Pericardium fibroblast (primary cell): Measurements from ENCODE around the gene C12orf57. TPM values are rescaled to one million over a fixed set of nuclear protein-coding genes. Genes with fewer than 3 reads are reported as not detected.

Experiments
- total RNA-seq: library from RNA; depleted of rRNA; stranded (reverse); fragments of >200 nt; gene quantifications from 2 replicates; pipeline ENCODE4 v1.2.3, GENCODE V29; 2015

C12orf57 gene, protein sequence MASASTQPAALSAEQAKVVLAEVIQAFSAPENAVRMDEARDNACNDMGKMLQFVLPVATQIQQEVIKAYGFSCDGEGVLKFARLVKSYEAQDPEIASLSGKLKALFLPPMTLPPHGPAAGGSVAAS
- 344 and 451 TPM in 2 replicates for total RNA-seq

DNA sequence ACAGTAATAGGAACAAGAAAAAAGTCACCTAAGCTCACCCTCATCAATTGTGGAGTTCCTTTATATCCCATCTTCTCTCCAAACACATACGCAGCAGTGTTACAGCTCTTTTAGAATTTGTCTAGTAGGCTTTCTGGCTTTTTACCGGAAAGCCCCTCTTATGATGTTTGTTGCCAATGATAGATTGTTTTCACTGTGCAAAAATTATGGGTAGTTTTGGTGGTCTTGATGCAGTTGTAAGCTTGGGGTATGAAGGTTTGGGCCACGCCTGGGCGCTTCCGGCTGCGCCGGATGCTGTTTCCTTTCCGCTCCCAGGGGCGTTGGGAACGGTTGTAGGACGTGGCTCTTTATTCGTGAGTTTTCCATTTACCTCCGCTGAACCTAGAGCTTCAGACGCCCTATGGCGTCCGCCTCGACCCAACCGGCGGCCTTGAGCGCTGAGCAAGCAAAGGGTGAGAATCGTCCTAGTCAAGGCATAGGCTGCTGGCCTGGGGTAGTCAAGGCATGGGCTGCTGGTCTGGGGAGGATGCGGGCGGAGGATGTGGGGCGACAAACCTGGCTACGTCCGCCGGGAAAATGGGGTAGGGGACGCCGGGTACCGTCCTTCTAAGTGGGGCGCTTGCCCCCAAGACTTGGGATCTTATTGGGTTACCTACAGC is at the start of gene C12orf57, which contains the start of gene RNU7-1:
C12orf57 (plus strand) TSS at position 301 of the 659 bp plus-strand sequence; CDS start at position 401, 100 bp downstream.
RNU7-1 (plus strand) TSS at position 95 of the 659 bp plus-strand sequence.

DNA sequence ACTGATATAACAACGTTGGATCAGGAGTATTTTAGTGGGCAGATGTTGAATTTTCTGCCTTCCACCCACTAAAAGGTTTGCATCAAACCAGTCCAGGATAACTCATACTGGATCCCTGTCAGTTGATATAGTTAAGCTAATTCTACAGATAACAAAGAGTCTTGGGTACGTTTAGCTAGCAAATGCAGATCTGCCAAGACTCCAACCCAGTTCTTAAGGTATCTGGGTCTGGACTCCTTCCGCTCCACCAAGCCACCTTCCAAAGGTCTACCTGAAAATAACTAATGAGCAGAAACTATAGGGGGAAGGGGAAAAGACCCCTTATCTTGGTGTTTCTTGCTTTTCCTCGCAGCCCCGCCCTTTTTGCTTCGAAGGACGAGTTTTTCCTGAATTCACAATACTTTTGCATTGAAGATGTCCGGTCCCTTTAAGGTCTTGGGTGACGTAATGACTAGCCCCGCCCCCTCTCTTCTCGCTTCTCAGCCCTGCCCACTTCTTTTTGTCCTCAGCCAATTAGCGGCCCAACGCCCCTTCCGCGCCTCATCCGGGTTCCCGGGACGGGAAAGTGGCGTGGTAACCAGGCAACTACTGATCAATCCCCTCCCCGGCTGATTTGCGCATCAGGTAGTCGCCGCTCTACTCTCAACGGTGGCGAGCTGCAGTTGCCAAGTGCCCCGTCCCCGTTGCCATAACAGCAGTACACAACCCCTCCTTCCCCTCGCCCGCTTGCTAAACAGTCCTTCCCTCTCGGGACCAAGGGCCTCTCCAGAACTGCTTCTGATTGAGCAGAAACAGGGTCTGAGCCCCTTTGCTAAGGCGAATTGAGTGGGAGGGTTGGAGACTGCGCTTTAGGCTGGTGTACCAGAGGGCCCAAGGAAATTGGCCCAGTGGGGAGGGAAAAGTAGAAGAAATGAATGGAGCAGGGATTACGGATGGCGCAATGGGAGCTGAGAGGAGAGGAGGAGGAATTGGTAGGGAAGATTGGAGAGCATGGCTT is 39.2 kb upstream of the C12orf57 start, which contains the start of gene LRRC23:
LRRC23 (plus strand) TSS at position 543 of the 997 bp plus-strand sequence. CDS start 812 bp downstream, outside the sequence.

DNA sequence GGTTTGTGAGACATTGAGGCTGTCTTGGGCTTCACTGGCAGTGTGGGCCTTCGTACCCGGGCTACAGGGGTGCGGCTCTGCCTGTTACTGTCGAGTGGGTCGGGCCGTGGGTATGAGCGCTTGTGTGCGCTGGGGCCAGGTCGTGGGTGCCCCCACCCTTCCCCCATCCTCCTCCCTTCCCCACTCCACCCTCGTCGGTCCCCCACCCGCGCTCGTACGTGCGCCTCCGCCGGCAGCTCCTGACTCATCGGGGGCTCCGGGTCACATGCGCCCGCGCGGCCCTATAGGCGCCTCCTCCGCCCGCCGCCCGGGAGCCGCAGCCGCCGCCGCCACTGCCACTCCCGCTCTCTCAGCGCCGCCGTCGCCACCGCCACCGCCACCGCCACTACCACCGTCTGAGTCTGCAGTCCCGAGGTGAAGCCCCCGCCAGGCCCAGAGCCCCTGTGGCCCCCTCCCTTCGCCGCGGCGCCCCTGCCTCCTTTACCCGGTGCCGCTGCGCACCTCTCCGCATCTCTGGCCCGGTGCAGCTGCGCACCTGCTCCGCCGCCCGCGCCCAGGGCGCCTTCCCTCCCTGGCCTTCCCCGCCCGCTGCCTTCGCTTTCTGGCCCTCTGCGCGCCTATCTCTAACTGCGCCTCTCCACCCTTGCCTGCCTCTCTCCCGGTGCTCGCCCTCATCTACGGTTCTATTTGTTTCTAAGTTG is 29.4 kb upstream of the C12orf57 start, which contains the start of gene ENO2:
ENO2 (plus strand) TSS at position 335 of the 701 bp plus-strand sequence. CDS start 1,253 bp downstream, outside the sequence.

DNA sequence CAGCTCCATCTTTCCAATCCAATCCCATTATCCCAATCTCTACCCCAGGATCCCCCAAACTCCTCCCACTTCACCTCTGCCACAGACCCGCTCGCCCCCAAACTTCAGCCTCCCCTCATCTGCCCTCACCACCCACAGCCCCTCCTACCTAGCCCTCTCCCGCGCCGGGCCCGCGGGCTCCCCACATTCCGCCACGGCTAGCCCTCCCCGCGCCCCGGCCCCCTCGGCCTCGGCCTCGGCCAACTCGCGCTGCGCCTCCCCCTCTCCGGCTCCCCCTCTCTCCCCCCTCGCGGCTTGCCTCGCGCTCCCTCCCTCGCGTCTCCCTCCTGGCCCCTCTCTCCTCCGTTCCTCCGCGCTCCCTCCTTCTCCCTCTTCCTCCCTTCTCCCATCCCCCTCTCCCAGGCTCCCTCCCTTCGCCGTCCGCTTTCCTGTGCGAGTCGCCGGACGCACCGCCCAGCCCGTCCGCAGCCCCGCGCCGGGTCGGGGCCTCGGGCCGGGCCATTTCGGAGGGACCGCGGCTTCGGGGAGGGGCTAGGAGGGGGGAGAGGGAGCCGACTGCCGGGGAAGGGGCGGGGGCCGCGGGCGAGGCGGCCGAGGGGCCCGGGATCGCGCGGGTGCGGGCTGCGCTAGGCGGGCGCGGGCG is 16.3 kb upstream of the C12orf57 start, which contains the start of gene ATN1:
ATN1 (plus strand) TSS at position 581 of the 643 bp plus-strand sequence. CDS start 6,043 bp downstream, outside the sequence.

DNA sequence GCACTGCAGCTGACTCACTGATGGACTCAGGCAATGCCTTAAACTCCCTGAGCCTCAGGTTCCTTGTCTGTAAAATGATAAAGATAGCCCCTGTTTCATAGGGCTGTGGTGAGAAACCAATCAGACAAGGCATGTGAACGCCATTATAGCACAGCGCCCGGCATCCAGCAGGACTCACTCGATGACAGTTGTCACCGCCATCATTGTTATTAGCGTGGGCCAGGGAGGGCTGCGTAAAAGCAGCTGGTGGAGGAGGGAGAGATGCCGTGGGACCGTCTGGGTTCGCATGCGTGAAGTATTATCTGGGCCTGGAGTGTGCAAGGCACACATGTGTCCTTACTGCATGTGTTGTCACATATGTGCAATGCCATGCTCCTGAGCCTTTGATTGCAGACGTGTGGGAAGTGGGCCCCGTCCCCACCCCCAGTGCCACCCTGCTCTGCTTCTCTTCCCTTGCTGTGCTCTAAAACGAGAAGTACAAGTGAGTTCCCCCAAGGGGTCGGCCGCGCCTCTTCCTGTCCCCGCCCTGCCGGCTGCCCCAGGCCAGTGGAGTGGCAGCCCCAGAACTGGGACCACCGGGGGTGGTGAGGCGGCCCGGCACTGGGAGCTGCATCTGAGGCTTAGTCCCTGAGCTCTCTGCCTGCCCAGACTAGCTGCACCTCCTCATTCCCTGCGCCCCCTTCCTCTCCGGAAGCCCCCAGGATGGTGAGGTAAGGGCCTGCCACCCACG is 7.2 kb downstream of the C12orf57 start, which contains the start of gene PTPN6:
PTPN6 (plus strand) TSS at position 546 of the 730 bp plus-strand sequence; CDS start at position 703, 157 bp downstream.

Other genes with a start within 250 kb of the C12orf57 start
- 0.12 TPM in 1 of 2 replicates, not detected in the other for gene PIANP, start 243.2 kb upstream of the C12orf57 start, total RNA-seq
- gene COPS7A, start 220.0 kb upstream of the C12orf57 start, total RNA-seq: 83.1 and 88.8 TPM in 2 replicates
- gene MLF2, start 190.9 kb upstream of the C12orf57 start, total RNA-seq: 178 and 186 TPM in 2 replicates
- 212 and 239 TPM in 2 replicates for gene PTMS, start 177.7 kb upstream of the C12orf57 start, total RNA-seq
- gene LAG3, start 171.5 kb upstream of the C12orf57 start, total RNA-seq: 0.43 TPM in 1 of 2 replicates, not detected in the other
- gene CD4, start 154.5 kb upstream of the C12orf57 start, total RNA-seq: 0.35 and 0.60 TPM in 2 replicates
- gene GPR162, start 122.2 kb upstream of the C12orf57 start, total RNA-seq: 3.7 and 5.6 TPM in 2 replicates
- gene P3H3, start 115.6 kb upstream of the C12orf57 start, total RNA-seq: 43.3 and 62.4 TPM in 2 replicates
- gene GNB3, start 103.1 kb upstream of the C12orf57 start, total RNA-seq: 0.35 and 1.1 TPM in 2 replicates
- gene CDCA3, start 92.7 kb upstream of the C12orf57 start, total RNA-seq: 1.0 and 2.6 TPM in 2 replicates
- 39.8 and 51.8 TPM in 2 replicates for gene USP5, start 91.9 kb upstream of the C12orf57 start, total RNA-seq
- gene TPI1, start 76.5 kb upstream of the C12orf57 start, total RNA-seq: 799 and 1,433 TPM in 2 replicates
- gene SPSB2, start 70.7 kb upstream of the C12orf57 start, total RNA-seq: 5.5 and 12.3 TPM in 2 replicates
- 6.3 and 14.0 TPM in 2 replicates for gene LRRC23, start 39.2 kb upstream of the C12orf57 start, total RNA-seq
- gene ENO2, start 29.4 kb upstream of the C12orf57 start, total RNA-seq: 11.0 and 11.9 TPM in 2 replicates
- gene ATN1, start 16.1 kb upstream of the C12orf57 start, total RNA-seq: 19.6 and 24.9 TPM in 2 replicates
- not detected in 2 replicates for gene RNU7-1, start 206 bp upstream of the C12orf57 start, total RNA-seq
- gene PTPN6, start 7.3 kb downstream of the C12orf57 start, total RNA-seq: not detected in 2 replicates
- gene PHB2, start 26.6 kb downstream of the C12orf57 start, total RNA-seq: 224 and 365 TPM in 2 replicates
- gene EMG1, start 26.9 kb downstream of the C12orf57 start, total RNA-seq: 28.3 and 32.0 TPM in 2 replicates
- 33.8 and 35.5 TPM in 2 replicates for gene LPCAT3, start 74.5 kb downstream of the C12orf57 start, total RNA-seq
- 273 and 492 TPM in 2 replicates for gene C1S, start 116.7 kb downstream of the C12orf57 start, total RNA-seq
- 586 and 850 TPM in 2 replicates for gene C1R, start 148.4 kb downstream of the C12orf57 start, total RNA-seq
- gene C1RL, start 165.2 kb downstream of the C12orf57 start, total RNA-seq: 47.3 and 68.0 TPM in 2 replicates
- gene RBP5, start 184.9 kb downstream of the C12orf57 start, total RNA-seq: 0.58 TPM in 1 of 2 replicates, not detected in the other
- 10.9 and 13.2 TPM in 2 replicates for gene CLSTN3, start 186.3 kb downstream of the C12orf57 start, total RNA-seq
- gene PEX5, start 245.7 kb downstream of the C12orf57 start, total RNA-seq: 16.8 and 32.9 TPM in 2 replicates